K562 (cell line): ENCODE results near the gene ANKRD10.

Source experiments
- ARID3A ChIP-seq: IDR thresholded peaks from 2 replicates; pipeline ENCODE4 v1.6.1; 2012; ENCODE audit warnings: low read depth, low read length, improper control_type of control experiment, borderline replicate concordance
- EZH2 ChIP-seq: IDR thresholded peaks from 2 replicates; pipeline ENCODE4 v1.6.1; 2012; ENCODE audit warnings: low read depth, mild to moderate bottlenecking, inconsistent platforms, low read length, borderline replicate concordance
- GABPA ChIP-seq: fragments of 200-800 bp; sonication (Bioruptor generic); conservative IDR thresholded peaks from 2 replicates; pipeline ENCODE4 v1.6.1; 2016; ENCODE audit warnings: low read depth, missing genetic modification characterization, missing compliant biosample characterization
- GMEB1 ChIP-seq: fragments of 250-450 bp; sonication (Bioruptor Pico); IDR thresholded peaks from 2 replicates; pipeline ENCODE4 v1.4.0; 2020; ENCODE audit warnings: mild to moderate bottlenecking
- POLR2A ChIP-seq: fragments of 450-650 bp; conservative IDR thresholded peaks from 2 replicates; pipeline ENCODE4 v1.6.1; 2016
- RFX1 ChIP-seq: fragments of 450-650 bp; IDR thresholded peaks from 2 replicates; pipeline ENCODE4 v1.6.1; 2016; ENCODE audit warnings: mild to moderate bottlenecking, moderate library complexity
- ZNF395 ChIP-seq: fragments of 200-800 bp; sonication (Bioruptor generic); IDR thresholded peaks from 2 replicates; pipeline ENCODE4 v1.6.1; 2017; ENCODE audit warnings: missing genetic modification characterization, missing compliant biosample characterization

GRCh38 chr13:110929104-110929777 lies 14.4 kb upstream of the ANKRD10 start:
- TF ChIP-seq GMEB1 (no peak), POLR2A (no peak), EZH2 (no peak), RFX1 (no peak), GABPA (tag) (no peak), ZNF395 (CRISPR knock-in tag) (no peak), ARID3A (no peak)
